ENCODE measurements around the gene SCAPER.

- TF ChIP-seq CTCF (IDR thresholded peaks at IDR 0.05), result no peak
- no peak for TF ChIP-seq POLR2AphosphoS5 (IDR thresholded peaks at IDR 0.05)
- no peak for TF ChIP-seq POLR2A (IDR thresholded peaks at IDR 0.05)
These were observed 113.6 kb downstream of the SCAPER start for GRCh38 chr15:76791511-76791910.

All from breast epithelium (tissue), 3 donors.